ENCODE results near the gene AGAP1.

The AGAP1 gene

DNA sequence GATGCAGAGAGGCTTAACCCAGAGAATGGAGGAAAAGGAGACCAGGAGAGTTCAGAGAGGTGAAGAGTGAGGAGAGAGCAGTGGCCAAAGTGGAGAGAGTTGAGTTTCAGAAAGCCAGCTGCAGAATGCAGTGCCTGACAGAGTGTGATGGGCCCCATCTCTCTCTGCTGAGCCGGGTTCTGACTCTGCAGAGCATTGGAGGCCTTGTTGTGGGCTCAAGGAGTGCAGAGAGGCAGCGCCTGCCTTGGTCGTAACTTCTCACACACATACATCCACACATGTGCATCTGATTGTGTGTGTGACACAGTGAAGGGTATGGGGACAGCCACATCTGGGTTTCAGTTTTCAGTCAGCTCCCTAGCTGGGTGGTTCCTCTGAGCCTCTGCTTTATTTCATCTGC is 58.8 kb downstream of the AGAP1 start:
- no peak for DNase-seq

GRCh38 chr2:235553291-235553690 is 59.4 kb downstream of the AGAP1 start:
- no peak for DNase-seq

GRCh38 chr2:235553696-235554100 is 59.9 kb downstream of the AGAP1 start:
- DNase-seq: no peak

DNA sequence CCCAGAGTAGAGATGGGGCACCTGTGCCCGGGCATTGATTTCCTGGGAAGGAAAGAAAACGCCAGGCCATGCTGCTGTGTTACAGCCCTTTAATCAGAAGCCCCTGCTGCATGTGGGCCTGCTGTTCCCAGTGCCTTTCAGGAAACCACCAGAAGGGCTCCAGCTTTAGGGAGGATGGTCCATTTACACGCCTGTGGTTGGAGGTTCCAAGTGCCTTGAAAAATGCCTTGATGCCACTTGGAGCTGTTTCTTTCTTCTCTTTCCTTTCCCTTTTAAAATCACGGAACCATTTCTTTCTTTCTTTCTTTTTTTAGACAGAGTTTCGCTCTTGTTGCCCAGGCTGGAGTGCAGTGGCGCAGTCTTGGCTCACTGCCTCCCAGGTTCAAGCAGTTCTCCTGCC is 60.5 kb downstream of the AGAP1 start:
- no peak for DNase-seq

DNA sequence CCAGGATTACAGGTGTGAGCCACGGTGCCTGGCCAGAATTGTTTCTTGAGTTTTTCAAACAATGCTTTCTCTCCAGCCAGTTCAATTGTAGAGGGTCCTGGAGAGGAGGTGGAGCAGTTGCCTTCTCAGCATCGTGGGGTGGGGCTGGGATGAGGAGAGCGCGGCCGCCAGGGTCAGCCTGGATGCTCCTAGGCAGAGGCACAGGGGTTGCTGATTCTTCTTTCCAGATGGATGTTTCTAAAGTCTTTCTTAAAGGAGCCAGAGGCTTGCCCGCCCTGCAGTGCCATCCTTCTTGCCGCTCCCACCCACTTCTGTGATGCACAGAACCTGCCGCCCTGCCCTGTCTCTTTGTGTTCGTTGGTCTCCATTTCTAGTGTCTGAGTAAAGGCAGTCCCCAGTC is 61.1 kb downstream of the AGAP1 start:
- DNase-seq: no peak

GRCh38 chr2:235555371-235555770 is 61.5 kb downstream of the AGAP1 start:
- no peak for DNase-seq

- no peak for DNase-seq
Measured at GRCh38 chr2:235556086-235556485, 62.2 kb downstream of the AGAP1 start.

DNA sequence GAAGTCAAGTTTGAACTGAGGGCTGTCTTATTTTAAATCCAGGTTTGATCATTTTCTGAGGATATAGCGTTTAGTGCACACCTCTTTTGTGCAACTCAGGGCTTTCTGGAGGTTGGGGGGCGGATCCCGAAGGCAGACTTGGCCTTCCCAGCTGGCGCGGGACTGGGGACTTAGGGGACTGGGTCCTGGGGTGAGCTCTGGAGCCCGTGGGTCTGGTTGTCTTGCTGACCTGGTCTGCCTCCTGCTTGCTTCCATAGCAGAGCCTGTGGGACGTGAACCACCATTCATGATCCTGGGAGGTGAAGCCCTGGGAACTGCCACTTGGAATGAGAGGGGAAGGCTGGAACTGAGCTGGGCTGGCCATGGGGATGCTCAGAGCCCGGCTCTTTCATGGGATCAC is 63.1 kb downstream of the AGAP1 start:
- no peak for DNase-seq

- no peak for DNase-seq
Measured at GRCh38 chr2:235557903-235558302, 64.1 kb downstream of the AGAP1 start.

GRCh38 chr2:235558572-235558971 is 64.7 kb downstream of the AGAP1 start:
- no peak for DNase-seq

GRCh38 chr2:235560345-235560744 is 66.5 kb downstream of the AGAP1 start:
- no peak for DNase-seq

DNA sequence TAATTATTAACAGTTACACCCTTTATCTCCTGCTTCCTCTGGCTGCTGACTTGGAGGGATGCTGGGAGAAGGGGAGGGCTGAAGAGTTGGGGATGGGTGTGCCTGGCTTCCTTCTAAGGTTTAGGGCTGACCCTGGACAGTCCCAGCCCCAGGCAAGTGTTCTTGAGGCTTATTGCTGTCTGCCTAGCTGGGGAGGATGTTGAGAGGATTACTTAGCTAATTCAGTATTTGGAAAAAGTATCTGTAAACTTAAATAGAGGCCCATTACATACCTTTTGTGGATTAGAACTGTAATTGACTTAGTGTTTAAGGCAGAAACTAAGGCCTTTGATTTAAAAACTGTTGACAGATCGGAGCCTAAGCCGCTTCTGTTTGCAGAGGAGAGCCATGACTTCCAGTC is 67.6 kb downstream of the AGAP1 start:
- DNase-seq: no peak

- DNase-seq: no peak
Measured at GRCh38 chr2:235562065-235562747, 68.4 kb downstream of the AGAP1 start.

DNA sequence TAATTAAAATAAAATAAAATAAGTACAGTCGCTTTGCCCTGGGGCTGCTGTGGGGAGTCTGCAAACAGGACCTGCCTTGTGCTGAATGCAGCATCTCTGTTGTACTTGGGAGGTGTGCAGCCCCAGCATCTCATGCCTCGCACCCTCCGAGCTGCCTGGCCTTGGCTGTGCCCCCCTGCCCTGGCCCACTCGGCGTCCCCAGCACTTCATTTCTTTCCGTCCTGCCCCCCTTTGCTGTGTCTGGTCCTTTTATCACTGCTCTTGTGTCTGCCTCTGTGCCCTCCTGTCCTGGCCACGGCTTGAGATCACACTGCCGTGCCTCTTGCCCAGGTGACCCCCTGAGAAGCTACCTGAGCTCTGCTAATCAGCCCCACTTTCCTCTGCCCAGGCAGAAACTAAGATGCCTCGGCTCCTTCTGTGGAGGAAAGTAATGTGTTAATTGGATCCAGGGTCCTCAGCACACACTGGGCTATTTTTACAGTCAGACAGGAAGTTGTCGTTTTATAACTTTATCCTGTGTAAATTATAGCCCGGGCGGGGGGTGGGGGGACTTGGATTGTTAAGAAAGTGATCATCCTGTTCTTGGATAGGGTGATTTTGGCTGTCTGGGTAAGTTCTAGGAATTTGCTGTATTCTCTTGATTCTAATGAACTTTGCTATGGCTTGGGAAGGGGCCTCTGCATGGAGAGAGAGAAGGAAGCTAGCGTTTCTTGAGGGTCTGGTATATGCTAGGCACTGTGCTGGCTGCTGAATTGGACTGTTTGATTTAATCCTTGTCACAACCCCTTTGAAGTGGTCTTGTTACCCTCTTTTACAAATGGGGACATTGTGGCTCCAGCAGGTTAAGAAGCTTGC is 69.4 kb downstream of the AGAP1 start:
- DNase-seq: no peak

GRCh38 chr2:235564066-235564465 is 70.2 kb downstream of the AGAP1 start:
- DNase-seq: no peak

DNA sequence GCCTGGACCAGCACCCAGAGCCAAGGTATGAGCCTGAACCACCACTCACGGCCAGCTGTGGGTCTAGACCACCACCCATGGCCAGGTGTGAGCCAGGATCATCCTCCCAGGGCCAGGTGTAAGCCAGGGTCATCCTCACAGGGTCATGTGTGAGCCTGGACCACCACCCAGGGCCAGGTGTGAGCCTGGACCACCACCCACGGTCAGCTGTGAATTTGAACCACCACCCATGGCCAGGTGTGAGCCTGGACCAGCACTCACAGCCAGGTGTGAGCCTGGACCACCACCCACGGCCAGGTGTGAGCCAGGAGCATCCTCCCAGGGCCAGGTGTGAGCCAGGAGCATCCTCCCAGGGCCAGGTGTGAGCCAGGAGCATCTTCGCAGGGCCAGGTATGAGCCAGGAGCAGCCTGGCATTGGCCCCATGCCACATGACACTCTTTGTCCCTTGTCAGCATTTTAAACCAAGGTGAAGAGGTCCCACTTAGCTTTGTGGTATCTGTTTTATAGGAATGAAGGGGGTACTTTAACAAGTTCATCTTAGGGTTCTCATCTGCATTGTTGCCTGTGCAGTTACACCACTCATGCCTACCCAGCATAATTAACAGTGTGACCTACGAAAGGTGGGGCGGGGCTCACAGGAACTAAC is 71.2 kb downstream of the AGAP1 start:
- no peak for DNase-seq

DNA sequence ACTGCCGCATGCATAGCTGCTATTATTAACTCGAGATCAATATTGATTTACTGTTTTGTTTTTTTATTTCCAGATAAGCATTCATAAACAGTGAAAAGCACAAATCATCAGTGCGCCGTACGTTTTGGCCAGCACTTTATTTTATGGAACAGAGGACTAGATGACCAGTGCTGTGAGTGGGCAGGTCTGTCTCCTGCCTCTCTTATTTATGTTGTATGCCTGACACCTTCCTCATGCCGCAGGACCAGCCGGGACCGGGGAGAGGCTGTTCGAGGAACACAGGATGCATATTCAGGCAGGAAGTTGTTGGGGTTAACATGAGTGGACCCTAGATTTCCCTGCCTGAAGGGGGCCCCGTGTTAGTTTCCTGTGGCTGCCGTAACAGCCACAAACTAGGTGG is 72.6 kb downstream of the AGAP1 start:
- DNase-seq: no peak

GRCh38 chr2:235566931-235567495 is 73.2 kb downstream of the AGAP1 start:
- no peak for DNase-seq

DNA sequence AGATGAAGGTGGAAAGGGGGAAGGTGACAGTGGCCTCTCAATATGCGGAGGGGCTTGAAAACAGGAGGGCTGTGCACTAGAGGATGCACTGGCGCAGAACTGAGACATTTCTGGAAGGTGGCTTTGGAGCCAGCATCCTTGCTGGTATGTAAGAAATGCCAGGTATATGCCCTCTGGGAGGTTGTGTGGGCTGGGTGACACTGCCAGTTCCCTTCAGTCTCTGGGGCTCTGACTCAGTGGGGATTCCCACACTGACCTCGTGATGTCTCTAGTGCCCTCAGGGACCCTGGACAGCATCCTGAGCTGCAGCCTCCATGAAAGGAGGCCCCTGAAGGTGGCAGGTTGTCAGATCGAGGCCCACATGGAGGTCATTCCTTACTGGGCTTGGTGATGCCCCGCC is 74.0 kb downstream of the AGAP1 start:
- no peak for DNase-seq

GRCh38 chr2:235568431-235568830 is 74.6 kb downstream of the AGAP1 start:
- no peak for DNase-seq

GRCh38 chr2:235569837-235570236 is 76.0 kb downstream of the AGAP1 start:
- no peak for DNase-seq

DNA sequence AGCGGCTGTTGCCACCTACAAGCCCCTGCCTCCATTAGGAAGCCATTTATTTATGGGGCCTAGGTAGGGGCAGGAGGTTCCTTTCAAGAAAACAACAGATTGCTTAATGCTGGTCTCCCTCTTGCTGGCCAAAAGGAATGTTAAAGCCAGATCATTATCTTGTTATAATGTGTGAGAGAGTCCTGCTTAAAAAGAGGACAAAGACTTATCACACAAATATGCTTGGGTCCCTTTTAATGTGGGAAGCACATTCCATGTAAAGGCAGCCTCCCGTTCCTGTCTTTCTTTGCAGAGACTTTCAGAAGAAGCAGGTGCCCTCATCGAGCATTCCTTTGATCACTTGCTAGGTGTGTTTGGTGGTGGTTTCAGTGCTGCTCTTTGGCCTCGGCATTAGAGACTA is 76.4 kb downstream of the AGAP1 start:
- DNase-seq: no peak

DNA sequence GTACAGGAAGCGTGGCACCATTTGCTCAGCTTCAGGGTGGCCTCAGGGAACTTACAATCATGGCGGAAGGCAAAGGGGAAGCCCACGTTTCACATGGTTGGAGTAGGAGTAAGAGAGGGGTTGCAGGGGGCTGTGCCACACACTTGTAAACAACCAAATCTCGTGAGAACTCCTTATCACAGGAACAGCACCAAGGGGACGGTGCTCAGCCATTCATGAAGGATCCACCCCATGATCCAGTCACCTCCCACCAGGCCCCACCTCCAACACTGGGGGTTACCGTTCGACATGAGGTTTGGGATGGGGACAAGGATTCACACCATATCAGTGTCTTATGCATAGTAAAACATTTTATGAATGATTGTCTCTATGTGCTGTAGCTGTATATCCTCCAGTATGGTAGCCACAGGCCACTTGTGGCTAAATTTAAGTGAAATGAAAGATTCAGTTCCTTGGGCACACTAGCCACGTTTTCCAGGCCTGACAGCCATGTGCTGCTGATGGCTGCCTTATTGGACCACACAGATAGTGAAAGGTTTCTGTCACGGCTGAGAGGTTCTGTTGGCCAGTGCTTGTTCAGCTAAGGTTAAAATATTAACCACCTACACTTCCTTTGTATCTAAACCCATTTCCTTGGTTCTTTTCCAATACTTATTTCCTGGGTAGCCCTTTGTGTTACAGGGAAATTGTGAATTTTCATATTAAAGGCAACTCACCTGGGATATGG is 77.3 kb downstream of the AGAP1 start:
- no peak for DNase-seq

Data from stimulated activated CD8-positive, alpha-beta memory T cell treated with anti-CD3 and anti-CD28 coated beads, Interleukin-4, amount 100 ng/mL, for 48 hours (primary cell).